Measurements from ENCODE around the gene STPG3. TPM values are rescaled to one million over a fixed set of nuclear protein-coding genes. Genes with fewer than 3 reads are reported as not detected.

The STPG3 gene
- total and polyA plus RNA-seq, 9 of the 15 experiments (the other 6 are each of a cell fraction or from before 2014, with no cell fraction given) = not detected

- TF ChIP-seq SIN3A (IDR thresholded peaks at IDR 0.05; ENCODE audit: borderline replicate concordance in 2 of 2, control insufficient read depth in 1 of 2, low read depth in 2 of 2, low read length in 2 of 2) = peak; percentile 68 to 84; a peak in 2 of 4 replicates
- TF ChIP-seq IRF2 (CRISPR knock-in tag; IDR thresholded peaks at IDR 0.05) = no peak
- TF ChIP-seq HDGF (IDR thresholded peaks at IDR 0.05) = peak; percentile 19; the same call in 1 of the 2 replicates
- no peak for TF ChIP-seq ZHX1 (conservative IDR thresholded peaks at IDR 0.05; ENCODE audit: low read length)
- TF ChIP-seq SRSF3 (IDR thresholded peaks at IDR 0.05; ENCODE audit: insufficient read depth, low read length) = no peak
- TF ChIP-seq ZNF146 (CRISPR knock-in tag; IDR thresholded peaks at IDR 0.05; ENCODE audit: unreplicated experiment) = no peak
- TF ChIP-seq CSDE1 (IDR thresholded peaks at IDR 0.05) = no peak
- TF ChIP-seq BDP1 (IDR thresholded peaks at IDR 0.05; ENCODE audit: insufficient read depth, insufficient read length) = no peak
- no peak for TF ChIP-seq ZNF778 (CRISPR knock-in tag; IDR thresholded peaks at IDR 0.05)
- no peak for TF ChIP-seq CHD4 (IDR thresholded peaks at IDR 0.05; ENCODE audit: insufficient read depth, insufficient replicate concordance, low read depth, low read length, poor library complexity, severe bottlenecking)
- no peak for TF ChIP-seq GTF2F1 (IDR thresholded peaks at IDR 0.05; ENCODE audit: low read depth, low read length)
- no peak for TF ChIP-seq DLX4 (CRISPR knock-in tag; IDR thresholded peaks at IDR 0.05)
- TF ChIP-seq THRA (IDR thresholded peaks at IDR 0.05) = no peak
- no peak for TF ChIP-seq ZNF695 (CRISPR knock-in tag; IDR thresholded peaks at IDR 0.05)
- TF ChIP-seq CHCHD3 (CRISPR knock-in tag; IDR thresholded peaks at IDR 0.05) = no peak
- no peak for TF ChIP-seq GATAD2B (IDR thresholded peaks at IDR 0.05; ENCODE audit: borderline replicate concordance)
- TF ChIP-seq RBM39 (optimal IDR thresholded peaks at IDR 0.05; ENCODE audit: low read depth, low read length) = no peak
- TF ChIP-seq SIN3B (IDR thresholded peaks at IDR 0.05; ENCODE audit: low read depth) = peak; percentile 36; the same call in 1 of the 2 replicates
- no peak for TF ChIP-seq POLR3G (IDR thresholded peaks at IDR 0.05; ENCODE audit: extremely low read depth, insufficient read length, insufficient replicate concordance)
- TF ChIP-seq TARDBP (IDR thresholded peaks at IDR 0.05) = no peak
- no peak for TF ChIP-seq GTF3C2 (IDR thresholded peaks at IDR 0.05; ENCODE audit: borderline replicate concordance, extremely low read depth, insufficient read length)
Measured at GRCh38 chr9:137217276-137218211, 33.5 kb upstream of the STPG3 start (continued).
